Measurements from ENCODE around the gene WNT5B.

WNT5B gene

DNA sequence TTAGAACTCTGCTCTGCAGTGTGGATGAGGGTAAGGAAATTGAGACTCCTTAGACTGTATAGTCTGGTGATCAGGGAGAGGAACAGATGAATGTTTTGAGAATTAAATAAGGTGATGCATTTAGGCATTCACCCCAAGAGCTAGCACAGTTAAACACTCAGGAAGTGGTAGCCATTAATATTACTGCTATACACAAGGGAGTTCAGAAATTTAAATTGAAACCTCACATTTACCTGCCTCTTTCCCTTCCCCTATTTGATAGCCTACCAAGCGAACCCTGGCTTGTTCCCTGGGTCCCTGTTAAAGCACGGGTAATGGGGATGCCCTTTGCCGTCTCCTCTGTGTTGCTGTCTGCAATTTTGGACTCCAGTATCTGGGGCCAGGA is 18.2 kb downstream of the WNT5B start:
- no peaks in the 10 kb centered on the region for H3K9me3 Mint-ChIP-seq
- H3K27me3 Mint-ChIP-seq, result peaks cover 73% of the 10 kb centered on the region
- peak overlapping the region; percentile 53 for H3K4me3 Mint-ChIP-seq
- peak overlapping the region; percentile 45 for H3K27ac Mint-ChIP-seq
- peaks cover 32% of the 10 kb centered on the region for H3K4me1 Mint-ChIP-seq
- peak; percentile 82 for ATAC-seq
- H3K36me3 Mint-ChIP-seq, result peaks cover 6% of the 10 kb centered on the region

DNA sequence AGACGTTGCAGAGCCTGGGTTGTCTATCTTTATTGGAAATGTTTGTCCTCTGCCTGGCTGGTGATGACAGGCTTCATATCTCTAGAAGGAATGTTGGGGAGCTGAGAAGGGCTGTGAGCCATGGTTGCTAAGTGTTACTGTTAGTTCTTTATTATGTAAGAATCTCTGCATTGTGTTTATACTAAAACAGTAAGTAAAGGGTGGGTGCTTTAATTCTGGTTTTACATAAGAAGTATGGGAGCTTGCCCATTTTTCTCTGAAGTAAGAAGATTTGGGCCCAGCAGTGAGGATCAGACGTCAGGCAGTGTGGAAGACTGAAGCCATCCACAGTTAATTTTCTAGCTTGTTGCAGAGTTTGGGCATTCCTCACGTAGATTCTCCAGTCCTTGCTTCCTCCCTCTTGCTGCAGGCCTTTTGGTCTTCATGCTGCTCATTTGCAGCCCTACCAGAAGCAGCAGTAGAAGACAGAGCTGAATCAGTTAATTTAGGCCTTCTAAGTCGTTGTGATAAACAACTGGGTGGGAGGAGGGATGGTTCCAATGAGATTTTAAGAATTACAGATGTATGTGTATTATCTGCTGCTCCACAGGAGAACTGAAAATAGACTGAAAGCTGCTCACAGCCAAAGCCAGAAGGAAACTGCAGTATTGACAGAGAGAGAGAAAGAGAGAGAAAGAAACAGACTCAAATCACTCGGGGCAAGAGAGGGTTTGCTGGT is 21.4 kb downstream of the WNT5B start:
- Mint-ChIP-seq H3K4me1 (peaks cover 27% of the 10 kb centered on the region), H3K27me3 (peaks cover 51% of the 10 kb centered on the region), H3K27ac (no peak overlapping the region), H3K4me3 (no peak overlapping the region), H3K9me3 (no peaks in the 10 kb centered on the region), H3K36me3 (peaks cover 4% of the 10 kb centered on the region)
- ATAC-seq, result no peak

GRCh38 chr12:1650978-1651361 is 21.9 kb downstream of the WNT5B start:
- Mint-ChIP-seq H3K9me3 (no peaks in the 10 kb centered on the region), H3K27me3 (peaks cover 46% of the 10 kb centered on the region), H3K27ac (no peak overlapping the region), H3K4me1 (peaks cover 22% of the 10 kb centered on the region), H3K4me3 (no peak overlapping the region), H3K36me3 (no peaks in the 10 kb centered on the region)
- no peak for ATAC-seq

GRCh38 chr12:1651946-1652345 is 22.9 kb downstream of the WNT5B start:
- H3K9me3 Mint-ChIP-seq, result no peaks in the 10 kb centered on the region
- no peak for ATAC-seq
- no peak overlapping the region for H3K4me3 Mint-ChIP-seq
- H3K27ac Mint-ChIP-seq, result no peak overlapping the region
- peaks cover 45% of the 10 kb centered on the region for H3K27me3 Mint-ChIP-seq
- H3K36me3 Mint-ChIP-seq, result no peaks in the 10 kb centered on the region
- peaks cover 14% of the 10 kb centered on the region for H3K4me1 Mint-ChIP-seq

DNA sequence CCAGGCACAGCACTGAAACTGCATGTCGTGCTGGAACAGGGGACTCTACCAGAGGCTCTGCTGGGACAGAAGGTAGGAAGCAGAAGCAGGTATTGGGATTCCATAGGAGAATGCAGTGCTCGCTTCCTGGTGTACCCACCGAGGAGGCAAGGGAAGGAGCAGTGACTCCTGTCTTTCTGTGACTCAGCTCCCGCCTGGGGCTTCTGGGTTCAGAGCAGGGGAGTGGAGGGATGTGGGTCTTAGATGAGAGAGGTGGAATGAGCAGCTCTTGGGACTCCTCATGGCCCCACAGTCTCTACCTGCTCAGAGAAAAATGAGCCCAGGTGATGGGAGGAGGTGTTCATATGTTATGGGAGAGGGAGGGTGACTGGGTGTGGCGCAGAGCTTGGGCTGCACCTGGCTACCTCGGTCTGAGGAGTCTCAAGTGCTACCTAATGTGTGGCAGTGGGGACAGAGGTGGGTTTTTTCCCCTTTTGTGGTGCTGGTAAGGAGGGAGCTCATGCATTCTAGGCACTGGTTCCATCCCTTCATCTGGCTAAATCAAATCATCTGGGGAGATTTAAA is 26.3 kb downstream of the WNT5B start:
- H3K4me3 Mint-ChIP-seq, result no peak overlapping the region
- ATAC-seq, result no peak
- H3K36me3 Mint-ChIP-seq, result no peaks in the 10 kb centered on the region
- peaks cover 5% of the 10 kb centered on the region for H3K4me1 Mint-ChIP-seq
- H3K27ac Mint-ChIP-seq, result no peak overlapping the region
- H3K27me3 Mint-ChIP-seq, result peaks cover 16% of the 10 kb centered on the region
- no peaks in the 10 kb centered on the region for H3K9me3 Mint-ChIP-seq

DNA sequence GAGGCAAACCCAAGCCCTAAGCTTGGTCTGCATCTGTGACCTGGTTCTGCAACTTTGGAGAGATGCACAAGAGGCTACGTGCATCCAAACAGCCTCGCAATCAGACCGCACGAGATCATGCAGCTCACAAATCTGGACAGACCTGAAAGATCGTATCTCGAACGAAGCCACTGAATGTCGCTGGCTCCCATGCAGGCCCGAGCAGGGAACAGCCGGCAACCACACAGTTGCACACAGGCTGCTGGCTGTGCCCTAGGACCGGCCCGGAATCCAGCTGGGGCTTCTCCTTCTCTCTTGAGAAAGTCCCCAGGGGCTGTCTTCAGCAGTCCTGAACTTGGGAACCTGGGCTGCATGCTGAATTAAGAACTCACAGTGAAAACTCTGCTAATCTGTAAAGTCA is 27.9 kb downstream of the WNT5B start:
- no peak for ATAC-seq
- Mint-ChIP-seq H3K4me3 (no peak overlapping the region), H3K27ac (no peak overlapping the region), H3K4me1 (no peaks in the 10 kb centered on the region), H3K9me3 (no peaks in the 10 kb centered on the region), H3K36me3 (no peaks in the 10 kb centered on the region), H3K27me3 (peaks cover under 1% of the 10 kb centered on the region)

GRCh38 chr12:1657688-1658087 is 28.7 kb downstream of the WNT5B start:
- Mint-ChIP-seq H3K4me1 (no peaks in the 10 kb centered on the region), H3K9me3 (no peaks in the 10 kb centered on the region), H3K36me3 (no peaks in the 10 kb centered on the region), H3K27me3 (no peaks in the 10 kb centered on the region), H3K4me3 (no peak overlapping the region), H3K27ac (peak overlapping the region; percentile 33)
- ATAC-seq, result no peak

DNA sequence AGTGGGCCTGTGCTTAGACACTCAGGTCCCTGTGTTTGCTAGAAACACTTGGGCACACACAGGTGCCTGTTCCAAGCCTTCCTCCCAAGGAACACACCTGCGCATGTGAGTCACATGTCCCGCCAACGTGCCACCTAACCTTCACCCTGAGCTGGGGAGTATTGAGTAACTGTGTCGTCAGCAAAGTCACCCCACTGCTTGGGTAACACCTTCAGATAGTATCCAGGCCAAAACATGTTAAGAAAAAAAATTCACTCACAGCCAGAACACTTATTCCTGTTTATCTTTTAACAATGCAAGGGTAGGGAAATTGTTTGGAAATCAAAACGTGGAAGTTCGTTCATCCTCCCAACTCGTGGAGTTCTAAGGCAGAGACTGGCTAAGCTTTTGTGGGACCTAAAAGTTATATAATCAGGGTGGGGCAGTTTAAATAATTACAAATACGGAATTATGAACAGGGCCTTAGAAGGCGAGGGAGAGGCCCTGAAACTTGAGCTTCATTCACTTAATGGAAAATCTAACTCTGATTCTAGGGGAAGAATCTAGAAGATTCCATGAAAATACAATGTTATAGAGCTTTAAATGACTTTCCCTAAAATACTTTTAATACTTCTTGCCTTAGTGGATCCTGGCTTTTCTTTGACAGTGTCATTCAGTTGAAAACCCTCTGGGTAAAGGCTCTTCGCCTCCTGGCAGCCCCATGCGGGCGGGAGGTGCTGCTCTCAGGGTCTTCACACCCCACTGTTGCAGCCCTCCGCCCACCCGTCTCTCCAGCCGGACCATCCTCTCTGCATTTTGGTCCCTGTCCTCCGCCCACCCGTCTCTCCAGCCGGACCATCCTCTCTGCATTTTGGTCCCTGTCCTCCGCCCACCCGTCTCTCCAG is 31.5 kb downstream of the WNT5B start:
- Mint-ChIP-seq H3K9me3 (peaks cover 2% of the 10 kb centered on the region), H3K4me1 (peaks cover 7% of the 10 kb centered on the region), H3K27ac (peak overlapping the region; percentile 17), H3K4me3 (no peak overlapping the region), H3K36me3 (no peaks in the 10 kb centered on the region), H3K27me3 (no peaks in the 10 kb centered on the region)
- no peak for ATAC-seq

DNA sequence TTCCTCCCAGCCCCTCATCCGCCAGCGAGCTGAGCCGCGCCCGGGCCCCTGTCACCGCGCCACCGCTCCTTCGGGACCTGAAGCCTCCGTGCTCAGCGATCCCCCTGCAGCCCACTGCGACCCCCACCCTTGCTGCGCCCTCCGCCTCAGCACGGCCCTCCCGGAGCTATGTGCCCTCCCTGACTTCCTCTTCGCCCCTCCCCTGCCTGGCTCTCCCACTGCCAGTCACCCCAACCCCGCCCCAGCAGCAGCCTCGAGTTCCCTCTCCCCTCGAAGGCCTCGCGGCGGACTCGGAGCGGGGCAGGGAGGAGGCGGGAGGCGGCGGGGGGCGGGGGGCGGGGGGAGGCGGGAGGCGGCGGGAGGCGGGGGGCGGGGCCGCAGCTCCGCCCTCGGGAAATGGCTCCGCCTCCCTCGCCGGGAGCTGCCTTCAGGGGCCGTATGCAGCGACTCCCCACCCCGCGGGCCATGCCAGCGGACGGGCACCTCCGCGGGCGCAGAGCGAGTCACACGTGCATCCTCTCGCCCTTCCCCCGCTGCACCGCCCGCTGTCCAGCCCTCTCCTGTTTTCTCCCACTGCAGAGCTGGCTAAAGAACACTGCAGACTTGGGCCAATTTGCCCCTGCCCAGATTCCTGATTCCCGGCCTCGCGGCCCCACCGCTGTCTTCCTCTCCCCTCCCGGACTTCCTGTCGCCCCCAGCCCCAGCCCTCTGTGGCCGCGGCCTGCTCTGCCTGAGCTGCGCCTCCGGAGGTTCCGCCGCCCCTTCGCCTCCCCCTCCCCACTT is 32.7 kb downstream of the WNT5B start:
- Mint-ChIP-seq H3K27me3 (no peaks in the 10 kb centered on the region), H3K4me1 (peaks cover 8% of the 10 kb centered on the region), H3K9me3 (peaks cover 2% of the 10 kb centered on the region), H3K36me3 (no peaks in the 10 kb centered on the region), H3K4me3 (peak overlapping the region; percentile 77), H3K27ac (peak overlapping the region; percentile 62)
- peak; percentile 91 for ATAC-seq

GRCh38 chr12:1662761-1663439 is 33.9 kb downstream of the WNT5B start:
- Mint-ChIP-seq H3K27me3 (no peaks in the 10 kb centered on the region), H3K4me3 (peak overlapping the region; percentile 64), H3K27ac (peak overlapping the region; percentile 24), H3K9me3 (peaks cover 2% of the 10 kb centered on the region), H3K4me1 (peaks cover 13% of the 10 kb centered on the region), H3K36me3 (no peaks in the 10 kb centered on the region)
- no peak for ATAC-seq

DNA sequence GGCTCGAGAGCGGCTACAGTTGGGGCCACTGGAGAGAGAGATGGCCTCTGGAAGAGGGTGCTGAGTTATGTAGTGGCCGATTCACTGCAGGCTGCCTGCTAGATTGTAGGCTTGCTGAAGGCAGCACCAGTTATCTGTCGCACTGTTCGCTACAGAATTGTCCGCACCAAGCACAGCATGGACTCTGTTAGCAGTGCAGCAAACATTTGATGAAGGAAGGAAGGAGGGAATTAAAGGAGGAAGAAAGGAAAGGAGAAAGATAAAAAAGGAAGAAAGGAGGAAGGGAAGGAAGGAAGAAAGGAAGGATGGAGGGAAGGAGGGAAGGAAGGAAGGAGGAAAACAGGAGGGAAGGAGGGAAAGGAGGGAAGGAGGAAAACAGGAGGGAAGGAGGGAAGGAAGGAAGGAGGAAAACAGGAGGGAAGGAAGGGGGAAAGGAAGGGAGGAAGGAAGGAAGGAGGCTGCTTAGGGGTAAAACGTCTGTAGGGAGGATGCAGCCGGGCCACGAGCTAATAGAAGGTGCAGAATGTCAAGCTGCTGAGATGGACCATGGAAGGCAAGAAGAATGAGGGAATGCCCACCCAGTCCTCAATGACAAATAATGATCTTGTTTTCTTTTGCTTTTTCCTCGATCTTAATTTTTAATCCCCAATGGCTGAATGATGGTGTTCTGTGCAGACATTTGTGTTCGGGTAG is 34.6 kb downstream of the WNT5B start:
- H3K9me3 Mint-ChIP-seq, result peaks cover 2% of the 10 kb centered on the region
- no peak for ATAC-seq
- peaks cover 17% of the 10 kb centered on the region for H3K4me1 Mint-ChIP-seq
- no peaks in the 10 kb centered on the region for H3K36me3 Mint-ChIP-seq
- H3K27me3 Mint-ChIP-seq, result no peaks in the 10 kb centered on the region
- peak overlapping the region; percentile 24 for H3K27ac Mint-ChIP-seq
- no peak overlapping the region for H3K4me3 Mint-ChIP-seq

GRCh38 chr12:1665366-1665765 is 36.3 kb downstream of the WNT5B start:
- Mint-ChIP-seq H3K27ac (no peak overlapping the region), H3K4me3 (no peak overlapping the region), H3K27me3 (no peaks in the 10 kb centered on the region), H3K4me1 (peaks cover 22% of the 10 kb centered on the region), H3K9me3 (peaks cover 2% of the 10 kb centered on the region), H3K36me3 (no peaks in the 10 kb centered on the region)
- no peak for ATAC-seq

DNA sequence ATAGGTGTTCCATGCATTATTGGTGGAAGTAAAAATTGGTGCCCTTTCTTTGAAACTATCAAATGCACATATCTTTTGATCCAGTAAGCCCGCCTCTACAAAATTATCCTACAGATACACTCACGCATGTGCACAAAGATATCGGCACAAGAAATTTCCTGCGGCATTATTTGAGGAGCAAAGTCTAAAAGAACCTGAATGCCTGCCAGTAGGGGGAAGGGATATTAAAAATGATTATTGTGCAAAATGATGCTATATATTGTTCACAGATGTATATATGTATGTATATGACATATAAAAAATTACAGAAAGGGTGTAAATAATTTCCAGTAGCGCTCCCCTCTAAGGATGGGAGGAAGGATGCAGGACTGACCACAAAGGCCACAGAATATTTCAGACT is 37.2 kb downstream of the WNT5B start:
- no peak for ATAC-seq
- Mint-ChIP-seq H3K4me3 (no peak overlapping the region), H3K4me1 (peaks cover 22% of the 10 kb centered on the region), H3K36me3 (no peaks in the 10 kb centered on the region), H3K27me3 (no peaks in the 10 kb centered on the region), H3K27ac (no peak overlapping the region), H3K9me3 (peaks cover 2% of the 10 kb centered on the region)

DNA sequence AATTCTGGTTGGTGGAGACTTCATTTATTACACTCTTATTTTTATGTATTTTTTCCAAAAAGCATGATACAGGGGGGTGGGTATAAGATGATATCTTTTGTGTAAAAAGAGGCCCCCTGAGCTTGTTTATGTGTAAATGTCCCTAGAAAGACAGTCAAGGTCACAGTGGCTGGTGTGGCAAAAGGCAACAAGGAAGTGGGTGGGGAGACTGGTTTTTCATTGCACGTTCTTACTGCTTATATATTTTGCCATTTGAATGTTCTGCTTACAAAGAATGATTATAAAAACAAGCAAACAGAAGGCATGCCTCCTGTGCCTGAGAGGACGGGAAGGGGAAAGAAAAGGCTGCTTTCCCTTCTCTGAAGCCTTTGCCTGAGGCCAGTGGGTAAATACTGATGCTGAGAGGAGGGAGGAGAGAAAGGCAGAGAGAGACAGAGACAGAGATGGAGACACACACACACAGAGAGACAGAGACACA is 37.7 kb downstream of the WNT5B start:
- peaks cover 22% of the 10 kb centered on the region for H3K4me1 Mint-ChIP-seq

More for the DNA sequence above, 37.7 kb downstream of the WNT5B start:
- Mint-ChIP-seq H3K36me3 (no peaks in the 10 kb centered on the region), H3K27me3 (no peaks in the 10 kb centered on the region), H3K9me3 (peaks cover 2% of the 10 kb centered on the region), H3K4me3 (no peak overlapping the region), H3K27ac (no peak overlapping the region)
- ATAC-seq, result no peak
